ENCODE results near the gene MRPL45.

MRPL45 gene

GRCh38 chr17:38325221-38325851 lies 28.4 kb downstream of the MRPL45 start:
- DNase-seq (ENCODE audit: low read depth in 2 of 2), result no peak

- no peak for DNase-seq (ENCODE audit: low read depth in 2 of 2)
Observed at GRCh38 chr17:38326996-38327792, 30.2 kb downstream of the MRPL45 start.

- DNase-seq (ENCODE audit: low read depth in 2 of 2), result no peak
Observed at GRCh38 chr17:38327936-38328335, 31.0 kb downstream of the MRPL45 start.

- no peak for DNase-seq (ENCODE audit: low read depth in 2 of 2)
Observed at GRCh38 chr17:38328620-38329019, 31.7 kb downstream of the MRPL45 start.

- no peak for DNase-seq (ENCODE audit: low read depth in 2 of 2)
Observed at GRCh38 chr17:38329284-38329683, 32.3 kb downstream of the MRPL45 start.

- DNase-seq (ENCODE audit: low read depth in 2 of 2), result no peak
Observed at GRCh38 chr17:38329808-38330730, 33.1 kb downstream of the MRPL45 start.

GRCh38 chr17:38330941-38331411 lies 34.0 kb downstream of the MRPL45 start:
- DNase-seq (ENCODE audit: low read depth in 2 of 2), result no peak

- no peak for DNase-seq (ENCODE audit: low read depth in 2 of 2)
Observed at GRCh38 chr17:38332735-38333134, 35.8 kb downstream of the MRPL45 start.

- DNase-seq (ENCODE audit: low read depth in 2 of 2), result no peak
Observed at GRCh38 chr17:38333635-38334295, 36.8 kb downstream of the MRPL45 start.

- DNase-seq (ENCODE audit: low read depth in 2 of 2), result no peak
Observed at GRCh38 chr17:38334480-38335364, 37.8 kb downstream of the MRPL45 start.

- no peak for DNase-seq (ENCODE audit: low read depth in 2 of 2)
Observed at GRCh38 chr17:38336838-38337237, 39.9 kb downstream of the MRPL45 start.

- no peak for DNase-seq (ENCODE audit: low read depth in 2 of 2)
Observed at GRCh38 chr17:38338053-38338452, 41.1 kb downstream of the MRPL45 start.

GRCh38 chr17:38338535-38338934 lies 41.6 kb downstream of the MRPL45 start:
- DNase-seq (ENCODE audit: low read depth in 2 of 2), result no peak

- no peak for DNase-seq (ENCODE audit: low read depth in 2 of 2)
Observed at GRCh38 chr17:38339891-38340290, 42.9 kb downstream of the MRPL45 start.

- DNase-seq (ENCODE audit: low read depth in 2 of 2), result no peak
Observed at GRCh38 chr17:38341035-38341721, 44.2 kb downstream of the MRPL45 start.

- DNase-seq (ENCODE audit: low read depth in 2 of 2), result no peak
Observed at GRCh38 chr17:38342886-38343607, 46.1 kb downstream of the MRPL45 start.

- DNase-seq (ENCODE audit: low read depth in 2 of 2), result no peak
Observed at GRCh38 chr17:38343608-38344419, 46.8 kb downstream of the MRPL45 start, which contains the start of gene GPR179. GPR179 (minus strand) TSS chr17:38343956; CDS start chr17:38343789, 167 bp downstream.

GRCh38 chr17:38344420-38344745 lies 47.4 kb downstream of the MRPL45 start:
- no peak for DNase-seq (ENCODE audit: low read depth in 2 of 2)

Measured in stimulated activated CD8-positive, alpha-beta memory T cell treated with anti-CD3 and anti-CD28 coated beads, Interleukin-7, amount 100 ng/mL, for 1 hour (primary cell).